ENCODE measurements around the gene VPS13D.

VPS13D gene

DNA sequence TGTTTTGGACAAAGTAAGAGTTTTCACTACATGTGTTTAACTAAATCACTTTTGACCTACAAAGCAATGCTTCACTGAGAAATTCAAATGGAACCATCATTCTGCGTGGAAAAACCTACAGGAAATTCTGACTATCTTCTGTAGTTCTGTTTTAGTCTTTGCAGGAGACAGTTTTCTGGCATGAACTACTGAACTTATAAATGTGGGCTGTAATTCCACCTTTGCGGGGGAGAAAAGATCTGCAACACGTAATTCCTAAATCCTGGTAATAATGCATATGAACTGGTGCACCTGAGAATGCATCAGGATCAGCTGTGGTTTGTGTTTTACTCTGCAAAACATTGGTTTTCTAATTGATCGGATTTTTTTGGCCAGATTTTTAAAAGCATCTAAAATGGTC, 106.0 kb downstream of the VPS13D start:
- DNase-seq (ENCODE audit: low read depth in 3 of 3) = no peak

DNA sequence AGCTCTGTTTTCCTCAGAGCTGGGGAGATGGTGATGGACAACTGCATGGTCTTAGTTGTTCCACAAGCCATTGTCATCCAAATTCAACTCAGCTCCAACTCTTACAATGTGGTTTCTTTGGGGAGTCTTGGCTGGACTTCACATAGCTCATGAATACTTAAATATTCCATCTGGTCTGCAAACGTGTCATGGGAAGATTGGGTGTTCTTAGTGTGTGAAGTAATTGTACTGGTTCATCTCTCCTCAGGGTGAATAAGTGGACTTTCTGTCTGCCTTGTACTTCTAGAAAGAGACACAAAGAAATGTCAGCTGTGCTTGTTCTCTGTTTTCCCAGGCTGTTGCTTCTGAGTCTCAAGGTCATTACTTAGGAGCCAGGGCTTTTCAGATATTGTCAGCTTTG, 106.6 kb downstream of the VPS13D start:
- DNase-seq (ENCODE audit: low read depth in 3 of 3) = no peak

DNA sequence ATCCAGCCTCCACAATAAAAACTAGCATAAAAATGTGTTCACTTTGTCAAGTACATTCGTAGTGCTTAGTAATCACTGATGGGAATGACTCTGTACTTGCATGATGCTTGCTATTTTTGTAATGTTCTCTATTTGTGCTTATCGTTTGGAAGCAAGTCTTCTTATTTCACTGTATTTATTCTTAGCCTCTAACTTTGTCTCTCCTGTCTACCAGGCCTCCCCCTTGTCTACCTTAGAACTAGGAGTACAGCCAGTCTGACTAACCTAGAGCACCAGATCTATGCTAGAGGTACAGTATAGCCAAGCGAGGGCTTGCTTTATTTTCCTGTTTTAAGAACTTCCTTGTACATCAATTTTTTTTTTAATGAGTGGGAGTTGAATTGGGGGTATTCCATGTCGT, 108.2 kb downstream of the VPS13D start:
- no peak for DNase-seq (ENCODE audit: low read depth in 3 of 3)

DNA sequence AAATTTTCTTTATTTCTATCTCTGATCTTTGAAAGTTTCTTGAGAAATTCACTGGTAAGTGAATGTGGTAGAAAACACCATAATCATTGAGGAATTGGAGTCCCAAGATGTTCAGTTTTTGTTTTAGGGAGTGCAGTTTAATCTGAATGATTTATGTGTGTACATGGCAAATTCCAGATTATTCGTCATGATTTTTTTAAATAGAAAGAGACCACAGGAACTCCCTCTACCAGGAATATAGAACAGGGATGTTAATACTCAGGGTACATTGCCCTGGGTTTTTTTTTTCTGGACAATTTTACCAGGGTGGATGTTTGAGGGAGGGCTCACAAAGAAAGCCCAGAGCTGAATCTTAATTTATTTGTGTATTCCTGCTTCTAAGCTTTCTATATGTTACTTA, 109.0 kb downstream of the VPS13D start:
- no peak for DNase-seq (ENCODE audit: low read depth in 3 of 3)

DNA sequence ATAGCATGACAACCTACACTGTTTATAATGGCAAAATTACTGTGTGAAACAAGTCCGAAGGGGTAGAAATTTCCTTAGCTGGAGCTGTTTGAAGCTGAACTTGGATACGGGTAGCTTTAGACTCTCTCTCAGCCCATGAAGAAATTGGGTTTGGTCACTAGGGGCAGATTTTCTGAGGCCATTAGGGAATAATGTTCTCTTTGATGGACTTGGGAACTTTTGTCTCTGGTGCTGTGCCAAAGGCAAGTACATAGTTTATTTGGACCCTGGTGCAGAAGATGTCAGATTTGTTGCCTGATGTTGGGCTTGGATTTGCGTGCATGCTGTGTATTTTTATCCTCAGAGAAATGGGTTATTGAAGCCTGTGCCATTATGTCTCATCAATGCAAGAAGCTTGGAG, 109.6 kb downstream of the VPS13D start:
- no peak for DNase-seq (ENCODE audit: low read depth in 3 of 3)

- no peak for DNase-seq (ENCODE audit: low read depth in 3 of 3)
Measured at GRCh38 chr1:12339811-12340543, 110.1 kb downstream of the VPS13D start.

- DNase-seq (ENCODE audit: low read depth in 3 of 3) = no peak
Measured at GRCh38 chr1:12340544-12340930, 110.7 kb downstream of the VPS13D start.

DNA sequence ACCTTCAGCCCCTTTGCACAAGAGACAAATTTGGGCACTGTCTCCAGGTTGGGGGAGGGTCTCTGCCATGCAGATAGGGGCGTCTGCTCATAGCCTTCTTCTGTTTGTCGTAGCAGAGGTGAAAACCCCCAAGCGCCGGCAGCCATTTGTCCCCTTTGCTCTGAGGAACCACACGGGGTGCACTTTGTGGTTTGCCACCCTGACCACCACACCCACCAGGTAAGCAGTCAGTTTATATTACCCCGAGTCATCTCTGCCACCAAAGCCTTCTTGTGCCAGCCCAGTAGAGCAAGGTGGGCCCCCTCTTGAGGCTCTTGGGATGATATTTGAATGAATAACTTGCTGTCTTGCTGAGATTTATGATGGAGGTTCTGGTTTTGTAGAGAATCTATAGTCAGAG, 111.8 kb downstream of the VPS13D start:
- DNase-seq (ENCODE audit: low read depth in 3 of 3) = no peak

- DNase-seq (ENCODE audit: low read depth in 3 of 3) = no peak
Measured at GRCh38 chr1:12342401-12343003, 112.7 kb downstream of the VPS13D start.

DNA sequence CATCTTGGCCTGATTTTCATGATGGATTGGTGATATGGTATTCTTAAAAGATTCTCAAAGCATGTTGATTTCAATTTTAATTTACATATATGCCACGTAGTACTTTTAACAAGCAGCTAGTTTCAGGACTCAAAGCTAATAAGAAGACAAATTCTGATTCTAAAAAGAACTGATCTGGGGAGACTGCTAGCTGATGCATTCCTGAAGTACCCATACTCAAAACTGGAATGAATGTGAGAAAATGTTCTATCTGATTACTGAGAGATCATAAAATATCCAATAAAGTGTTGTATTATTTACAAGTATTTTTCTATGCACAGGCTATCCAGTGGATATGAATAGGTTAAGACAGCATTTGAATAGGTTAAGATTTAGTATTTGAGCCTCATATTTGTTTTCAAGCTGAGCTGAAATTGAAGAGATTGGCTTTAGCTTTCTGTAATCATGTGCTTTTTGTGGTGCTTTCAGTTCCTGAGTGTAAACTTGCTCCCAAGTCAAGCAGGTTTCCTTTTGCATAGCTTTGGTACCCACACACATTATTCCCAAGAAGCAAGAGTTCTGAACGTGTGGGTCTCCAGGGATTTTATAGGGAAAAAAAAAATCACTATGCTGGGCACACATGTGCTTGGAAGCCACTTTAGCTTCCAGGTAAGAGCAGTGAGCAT, 114.1 kb downstream of the VPS13D start:
- no peak for DNase-seq (ENCODE audit: low read depth in 3 of 3)

- DNase-seq (ENCODE audit: low read depth in 3 of 3) = no peak
Measured at GRCh38 chr1:12344596-12345349, 114.9 kb downstream of the VPS13D start.

DNA sequence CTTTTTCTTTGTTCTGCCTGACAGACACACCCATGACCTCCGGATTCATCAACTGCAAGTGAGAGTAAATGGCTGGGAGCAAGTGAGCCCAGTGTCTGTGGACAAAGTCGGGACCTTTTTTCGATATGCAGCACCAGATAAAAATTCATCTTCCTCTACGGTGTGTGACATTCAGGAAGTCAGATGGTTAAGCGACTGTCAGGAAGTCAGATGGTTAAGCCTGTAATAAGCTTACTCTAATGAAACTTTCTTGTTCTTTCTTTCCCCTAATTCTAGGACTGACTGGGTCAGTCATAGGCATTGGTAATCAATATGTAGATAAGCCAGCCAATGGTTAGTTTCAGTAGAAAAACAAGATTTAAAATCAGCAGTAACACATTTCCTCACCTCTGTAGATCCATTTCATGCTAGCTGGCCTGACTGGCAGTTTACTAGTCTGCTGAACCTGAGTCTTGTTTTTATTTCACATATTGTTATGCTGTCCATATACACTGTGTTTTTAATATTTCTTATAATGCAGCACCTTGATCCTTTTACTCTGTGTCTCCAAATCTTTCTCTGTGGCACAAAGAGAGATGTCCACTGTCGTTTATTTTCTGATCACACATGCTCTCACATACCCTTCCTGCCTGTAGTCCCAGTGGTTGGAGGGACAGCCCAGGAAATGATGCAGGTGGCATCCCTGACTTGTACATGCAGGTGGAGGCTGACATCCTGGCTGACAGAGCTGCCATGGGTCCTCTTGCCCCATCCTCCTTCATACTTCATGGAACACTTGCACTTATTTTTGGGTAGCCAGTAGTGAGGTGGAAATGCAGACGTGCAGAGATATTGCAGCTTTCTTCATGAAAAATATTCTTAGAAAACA, 115.8 kb downstream of the VPS13D start:
- DNase-seq (ENCODE audit: low read depth in 3 of 3) = no peak

DNA sequence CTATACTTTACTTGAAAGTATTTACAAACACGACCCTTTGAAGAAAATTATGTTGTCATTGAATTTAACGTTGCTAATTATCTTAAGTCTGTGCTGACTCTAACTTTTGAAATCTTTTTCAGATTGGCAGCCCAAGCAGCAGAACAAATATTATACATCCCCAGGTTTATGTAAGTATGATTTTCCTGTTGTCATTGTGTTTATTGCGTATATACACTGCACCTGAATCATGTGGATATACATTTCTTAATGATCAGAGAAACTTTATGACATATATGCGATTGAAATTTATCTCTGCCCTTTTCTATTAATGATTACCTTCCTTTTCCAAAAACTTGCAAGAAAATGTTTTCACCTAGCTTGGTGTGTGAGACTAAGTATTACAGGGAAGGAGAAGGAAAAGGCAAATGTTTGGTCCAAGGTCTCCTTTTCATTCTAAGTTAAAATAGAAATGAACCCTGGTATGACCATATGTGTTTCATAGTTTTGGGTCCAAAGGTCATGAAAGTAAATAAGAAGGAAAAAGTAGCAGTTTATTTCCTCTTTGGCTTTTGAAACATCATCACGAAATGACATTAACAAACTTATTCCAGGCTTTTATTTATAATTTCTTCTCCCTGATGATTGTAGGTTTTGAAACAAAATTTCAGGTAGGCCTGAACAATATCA, 116.8 kb downstream of the VPS13D start:
- no peak for DNase-seq (ENCODE audit: low read depth in 3 of 3)

- DNase-seq (ENCODE audit: low read depth in 3 of 3) = no peak
Measured at GRCh38 chr1:12348113-12348512, 118.3 kb downstream of the VPS13D start.

GRCh38 chr1:12353981-12354380, 124.2 kb downstream of the VPS13D start:
- no peak for DNase-seq (ENCODE audit: low read depth in 3 of 3)

DNA sequence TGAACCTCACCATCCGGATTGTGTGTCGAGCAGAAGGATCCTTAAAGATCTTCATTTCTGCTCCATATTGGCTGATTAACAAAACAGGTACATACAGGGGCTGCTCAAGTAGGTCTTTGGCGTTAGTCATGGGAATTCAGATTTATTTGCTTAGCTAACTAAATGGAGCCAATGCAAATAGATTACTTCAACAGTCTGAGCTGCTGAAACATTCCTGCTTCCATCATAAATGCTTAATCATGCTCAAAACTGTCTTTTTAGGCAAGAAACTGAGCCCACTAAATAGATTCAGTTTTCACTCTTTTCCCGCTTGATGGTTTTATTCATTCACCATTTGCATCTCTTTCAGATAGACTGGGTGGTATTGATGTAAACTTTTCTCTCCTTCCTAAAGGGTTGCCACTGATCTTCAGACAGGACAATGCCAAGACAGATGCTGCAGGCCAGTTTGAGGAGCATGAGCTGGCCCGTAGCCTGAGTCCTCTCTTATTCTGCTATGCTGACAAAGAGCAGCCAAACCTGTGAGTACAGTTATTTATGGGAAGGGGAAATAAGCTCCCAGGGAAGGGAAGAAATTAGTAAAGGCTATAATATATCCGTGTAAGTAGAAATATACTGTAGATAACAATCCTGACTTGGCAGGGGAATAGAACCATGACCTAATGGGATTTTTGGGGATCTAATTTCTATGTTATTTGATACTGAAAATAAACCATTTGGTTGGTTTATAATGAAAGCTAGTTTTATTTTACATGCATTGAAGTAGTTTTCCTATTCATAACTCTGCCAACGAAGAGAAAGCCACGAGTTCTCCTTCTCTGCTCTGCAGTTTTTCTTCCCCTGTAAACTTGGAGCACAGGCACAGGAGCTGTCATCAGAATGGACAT, 126.4 kb downstream of the VPS13D start:
- no peak for DNase-seq (ENCODE audit: low read depth in 3 of 3)

DNA sequence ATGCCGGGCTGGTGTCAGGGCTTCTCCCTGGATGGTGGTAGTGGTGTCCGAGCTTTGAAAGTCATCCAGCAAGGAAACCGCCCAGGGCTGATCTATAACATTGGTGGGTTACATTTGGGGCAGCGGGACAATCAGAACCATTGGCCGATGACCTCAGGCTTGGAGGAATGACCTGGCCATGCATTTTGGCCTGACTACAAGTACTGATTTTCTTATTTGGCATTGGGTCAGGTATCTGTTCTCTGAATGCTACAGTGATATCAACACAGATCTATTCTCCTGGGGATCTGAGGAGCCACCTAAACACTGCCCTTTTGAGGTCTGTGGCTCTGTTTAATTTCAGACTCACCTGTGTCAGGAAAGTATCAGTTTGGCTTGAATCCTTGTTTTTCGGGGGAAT, 128.7 kb downstream of the VPS13D start:
- no peak for DNase-seq (ENCODE audit: low read depth in 3 of 3)

GRCh38 chr1:12359359-12360133, 129.7 kb downstream of the VPS13D start:
- DNase-seq (ENCODE audit: low read depth in 3 of 3) = no peak

GRCh38 chr1:12368646-12369045, 138.8 kb downstream of the VPS13D start:
- DNase-seq (ENCODE audit: low read depth in 3 of 3) = no peak
